Activated CD8-positive, alpha-beta memory T cell treated with anti-CD3 and anti-CD28 coated beads for 36 hours (primary cell): ENCODE data around the gene KRTAP22-2. TPM values are rescaled to one million over a fixed set of nuclear protein-coding genes. Genes with fewer than 3 reads are reported as not detected.

Source experiments
- CTCF ChIA-PET: fragments of 350-600 bp; sonication (Branson Sonifier 250); formaldehyde crosslinking; loops from one replicate; lab custom pipeline; 2021; ENCODE audit warnings: antibody characterized with exemption; lab: Charles Lee
- POLR2A ChIA-PET: fragments of 350-600 bp; sonication (Branson Sonifier 250); formaldehyde crosslinking; loops from one replicate; lab custom pipeline; 2021; ENCODE audit warnings: antibody characterized with exemption; lab: Charles Lee
- total RNA-seq, 2 experiments: library from RNA; stranded (reverse); gene quantifications; one replicate each; pipeline ENCODE4 v1.2.3, GENCODE V29; 2021

The KRTAP22-2 gene
- total RNA-seq, 2 experiments from 2014 or later = not detected

- CTCF ChIA-PET = no interaction called here
Measured at GRCh38 chr21:30567617-30568016, 22.6 kb downstream of the KRTAP22-2 start.

GRCh38 chr21:30563630-30564029, 26.6 kb downstream of the KRTAP22-2 start:
- ChIA-PET CTCF (no interaction called here), POLR2A (no interaction called here)

More at GRCh38 chr21:30567617-30568016, 22.6 kb downstream of the KRTAP22-2 start:
- POLR2A ChIA-PET = no interaction called here

GRCh38 chr21:30563072-30563471, 27.1 kb downstream of the KRTAP22-2 start:
- ChIA-PET POLR2A (no interaction called here), CTCF (no interaction called here)

GRCh38 chr21:30561957-30562356, 28.2 kb downstream of the KRTAP22-2 start:
- ChIA-PET CTCF (no interaction called here), POLR2A (no interaction called here)

GRCh38 chr21:30561264-30561895, 28.8 kb downstream of the KRTAP22-2 start, which contains the start of gene KRTAP19-7:
Gene KRTAP19-7, minus strand, starts transcription at chr21:30561314. Its CDS starts 25 bp downstream, at chr21:30561289.
- ChIA-PET POLR2A (no interaction called here), CTCF (no interaction called here)

GRCh38 chr21:30555095-30555494, 35.1 kb downstream of the KRTAP22-2 start:
- POLR2A ChIA-PET = no interaction called here
- CTCF ChIA-PET = no interaction called here

- CTCF ChIA-PET = no interaction called here
Measured at GRCh38 chr21:30552782-30553181, 37.4 kb downstream of the KRTAP22-2 start.

GRCh38 chr21:30541764-30542163, 48.4 kb downstream of the KRTAP22-2 start, which contains the start of gene KRTAP19-6:
Gene KRTAP19-6, minus strand, starts transcription at chr21:30541864. Its CDS starts 31 bp downstream, at chr21:30541833.
- ChIA-PET POLR2A (no interaction called here), CTCF (no interaction called here)

More at GRCh38 chr21:30552782-30553181, 37.4 kb downstream of the KRTAP22-2 start:
- POLR2A ChIA-PET = no interaction called here

Other genes starting within 250 kb of the KRTAP22-2 start
- not detected for gene KRTAP23-1, start 241.8 kb downstream of the KRTAP22-2 start, total RNA-seq
- gene KRTAP13-2, start 218.1 kb downstream of the KRTAP22-2 start, total RNA-seq = not detected
- not detected for gene KRTAP13-1, start 194.4 kb downstream of the KRTAP22-2 start, total RNA-seq
- gene KRTAP13-3, start 164.5 kb downstream of the KRTAP22-2 start, total RNA-seq = not detected
- gene KRTAP13-4, start 160.2 kb downstream of the KRTAP22-2 start, total RNA-seq = not detected
- not detected for gene KRTAP15-1, start 150.1 kb downstream of the KRTAP22-2 start, total RNA-seq
- gene KRTAP19-1, start 110.0 kb downstream of the KRTAP22-2 start, total RNA-seq = not detected
- not detected for gene KRTAP19-2, start 103.0 kb downstream of the KRTAP22-2 start, total RNA-seq
- not detected for gene KRTAP19-3, start 98.4 kb downstream of the KRTAP22-2 start, total RNA-seq
- not detected for gene KRTAP19-4, start 93.2 kb downstream of the KRTAP22-2 start, total RNA-seq
- gene KRTAP19-5, start 88.3 kb downstream of the KRTAP22-2 start, total RNA-seq = not detected
- not detected for gene KRTAP19-6, start 48.5 kb downstream of the KRTAP22-2 start, total RNA-seq
- not detected for gene KRTAP19-7, start 29.1 kb downstream of the KRTAP22-2 start, total RNA-seq
- not detected for gene KRTAP6-3, start 2.0 kb upstream of the KRTAP22-2 start, total RNA-seq
- not detected for gene KRTAP6-2, start 8.5 kb upstream of the KRTAP22-2 start, total RNA-seq
- not detected for gene KRTAP22-1, start 10.7 kb upstream of the KRTAP22-2 start, total RNA-seq
- not detected for gene KRTAP6-1, start 23.5 kb upstream of the KRTAP22-2 start, total RNA-seq
- gene KRTAP20-1, start 26.0 kb upstream of the KRTAP22-2 start, total RNA-seq = not detected
- gene KRTAP20-4, start 30.2 kb upstream of the KRTAP22-2 start, total RNA-seq = not detected
- not detected for gene KRTAP20-2, start 44.8 kb upstream of the KRTAP22-2 start, total RNA-seq
- gene KRTAP20-3, start 52.5 kb upstream of the KRTAP22-2 start, total RNA-seq = not detected
- gene KRTAP21-3, start 128.4 kb upstream of the KRTAP22-2 start, total RNA-seq = not detected
- not detected for gene KRTAP21-2, start 156.9 kb upstream of the KRTAP22-2 start, total RNA-seq
- not detected for gene KRTAP21-1, start 165.0 kb upstream of the KRTAP22-2 start, total RNA-seq
- gene KRTAP8-1, start 222.9 kb upstream of the KRTAP22-2 start, total RNA-seq = not detected
- not detected for gene KRTAP7-1, start 239.4 kb upstream of the KRTAP22-2 start, total RNA-seq